ENCODE results near the gene SMG6. TPM values are rescaled to one million over a fixed set of nuclear protein-coding genes. Genes with fewer than 3 reads are reported as not detected.

SMG6 gene
- total and polyA plus RNA-seq, 2 experiments from 2014 or later, result 11.9 to 19.9 TPM

DNA sequence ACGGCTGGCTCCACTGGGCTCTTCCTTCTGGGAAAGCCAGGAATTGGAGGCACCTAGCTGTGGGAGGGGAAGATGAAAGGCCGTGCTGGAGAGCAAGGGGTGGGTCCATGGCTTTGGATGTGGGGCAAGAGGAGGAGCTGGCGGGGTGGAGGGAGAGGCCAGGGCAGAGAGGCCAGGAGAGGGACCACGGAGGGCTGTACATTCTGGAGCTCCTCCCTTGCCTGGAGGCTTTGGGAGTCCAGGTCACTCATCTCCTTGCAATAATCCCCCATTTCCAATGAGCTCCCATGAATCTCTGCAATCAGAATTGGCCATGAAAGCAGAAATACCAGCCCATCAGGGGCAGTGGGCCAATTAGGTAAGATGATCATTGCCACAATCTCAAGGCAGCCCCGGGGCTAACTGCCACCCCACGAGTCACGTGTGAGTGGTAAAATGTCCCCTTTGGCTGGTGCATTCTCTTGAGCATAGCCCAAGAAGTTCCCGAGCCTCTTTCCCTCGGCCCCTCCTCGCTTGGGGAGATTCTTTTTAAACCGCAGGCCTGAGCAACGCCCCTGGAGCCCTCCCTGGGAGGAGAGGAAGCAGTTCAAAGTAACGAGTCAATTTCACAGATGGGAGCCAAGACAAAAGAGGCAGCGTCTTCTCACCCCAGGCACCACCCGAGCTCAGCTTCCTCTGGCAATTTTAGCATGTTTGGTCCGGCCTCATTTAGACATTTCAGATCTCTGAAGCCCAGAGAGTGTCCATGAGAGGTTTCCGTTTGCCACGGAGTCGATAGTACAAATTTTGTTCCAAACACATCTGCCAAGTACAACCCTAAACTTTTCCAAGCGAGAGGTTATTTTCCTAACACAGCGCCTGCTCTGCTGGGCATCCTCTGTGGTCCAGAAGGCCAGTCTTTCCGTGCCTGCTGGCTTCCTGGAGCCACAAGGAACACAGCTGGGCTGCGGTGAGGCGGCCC, 291.9 kb downstream of the SMG6 start:
- no peak overlapping the region for H3K27ac ChIP-seq
- H3K79me2 ChIP-seq, result no peaks in the 10 kb centered on the region
- no peak for DNase-seq (ENCODE audit: low spot score)
- H3K4me3 ChIP-seq, result no peak overlapping the region
- H4K20me1 ChIP-seq (ENCODE audit: insufficient read depth, poor library complexity, severe bottlenecking), result no peaks in the 10 kb centered on the region
- no peaks in the 10 kb centered on the region for H3K36me3 ChIP-seq (replicated peaks; ENCODE audit: insufficient read depth, low read depth)
- TF ChIP-seq, protein P1, sequence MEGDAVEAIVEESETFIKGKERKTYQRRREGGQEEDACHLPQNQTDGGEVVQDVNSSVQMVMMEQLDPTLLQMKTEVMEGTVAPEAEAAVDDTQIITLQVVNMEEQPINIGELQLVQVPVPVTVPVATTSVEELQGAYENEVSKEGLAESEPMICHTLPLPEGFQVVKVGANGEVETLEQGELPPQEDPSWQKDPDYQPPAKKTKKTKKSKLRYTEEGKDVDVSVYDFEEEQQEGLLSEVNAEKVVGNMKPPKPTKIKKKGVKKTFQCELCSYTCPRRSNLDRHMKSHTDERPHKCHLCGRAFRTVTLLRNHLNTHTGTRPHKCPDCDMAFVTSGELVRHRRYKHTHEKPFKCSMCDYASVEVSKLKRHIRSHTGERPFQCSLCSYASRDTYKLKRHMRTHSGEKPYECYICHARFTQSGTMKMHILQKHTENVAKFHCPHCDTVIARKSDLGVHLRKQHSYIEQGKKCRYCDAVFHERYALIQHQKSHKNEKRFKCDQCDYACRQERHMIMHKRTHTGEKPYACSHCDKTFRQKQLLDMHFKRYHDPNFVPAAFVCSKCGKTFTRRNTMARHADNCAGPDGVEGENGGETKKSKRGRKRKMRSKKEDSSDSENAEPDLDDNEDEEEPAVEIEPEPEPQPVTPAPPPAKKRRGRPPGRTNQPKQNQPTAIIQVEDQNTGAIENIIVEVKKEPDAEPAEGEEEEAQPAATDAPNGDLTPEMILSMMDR (IDR thresholded peaks at IDR 0.05; ENCODE audit: poor library complexity), result no peak
- TF ChIP-seq EZH2 (IDR thresholded peaks at IDR 0.05; ENCODE audit: borderline replicate concordance) (no peak), EZH2phosphoT487 (IDR thresholded peaks at IDR 0.05; ENCODE audit: low read depth, severe bottlenecking, unreplicated experiment) (no peak)
- H3K9me2 ChIP-seq (replicated peaks; ENCODE audit: insufficient read depth), result no peaks in the 10 kb centered on the region
- H2AFZ ChIP-seq, result no peak overlapping the region
- H3K4me2 ChIP-seq, result peak overlapping the region; percentile 13
- no peaks in the 10 kb centered on the region for H3K9me3 ChIP-seq (ENCODE audit: low read depth)
- no peaks in the 10 kb centered on the region for H3K27me3 ChIP-seq
- H3K4me1 ChIP-seq (ENCODE audit: insufficient read depth), result peaks cover 9% of the 10 kb centered on the region
- WGBS (ENCODE audit: low lambda C conversion rate, missing lambda C conversion rate), result 50% methylated on average over 24 of the region's 24 CpGs

MicroRNAs encoded within 50 kb of the gene (microRNA counts, 767-probe panel; counts per million panel counts)
- microRNA hsa-miR-132-3p (7,093 counts per million, percentile 39 among the panel's probes with 10 or more counts), microRNA hsa-miR-212-3p (not detected)

Small RNA genes lying within 50 kb of the gene (microRNA-seq; reads per million reads assigned to microRNA genes)
- gene MIR132 (1,151 reads per million, percentile 81 among the genes with 10 or more reads in this experiment), gene MIR212 (40.7 reads per million, percentile 49 among the genes with 10 or more reads in this experiment)

Small RNA genes lying within 50 kb of the gene (small RNA-seq; reads per million reads assigned to genes)
- gene AC090617.6 (not detected), gene AC090617.7 (not detected), gene AC090617.8 (not detected), gene AC090617.9 (not detected), gene MIR132 (17.0 reads per million, percentile 96 among the genes with 10 or more reads in this experiment), gene MIR212 (7.5 reads per million, percentile 94 among the genes with 10 or more reads in this experiment), gene OVCA2 (not detected), gene RN7SL624P (not detected), gene SNORD91A (2,160 reads per million, percentile 99 among the genes with 10 or more reads in this experiment), gene SNORD91B (378 reads per million, percentile 99 among the genes with 10 or more reads in this experiment)

Other genes starting within 250 kb of the SMG6 start
- gene HIC1, start 248.7 kb downstream of the SMG6 start, total RNA-seq, result 8.8 and 9.4 TPM in 2 replicates
- gene HIC1, start 248.7 kb downstream of the SMG6 start, polyA plus RNA-seq, result 8.2 and 10.2 TPM in 2 replicates
- 16.0 and 27.7 TPM in 2 replicates for gene SRR, start 165 bp upstream of the SMG6 start, total RNA-seq
- gene SRR, start 165 bp upstream of the SMG6 start, polyA plus RNA-seq, result 7.8 and 11.2 TPM in 2 replicates
- 21.2 and 28.9 TPM in 2 replicates for gene TSR1, start 32.7 kb upstream of the SMG6 start, total RNA-seq
- 20.6 and 22.0 TPM in 2 replicates for gene TSR1, start 32.7 kb upstream of the SMG6 start, polyA plus RNA-seq
- 22.2 and 22.3 TPM in 2 replicates for gene SGSM2, start 33.7 kb upstream of the SMG6 start, total RNA-seq
- 34.9 and 51.2 TPM in 2 replicates for gene SGSM2, start 33.7 kb upstream of the SMG6 start, polyA plus RNA-seq
- 4.9 and 11.2 TPM in 2 replicates for gene MNT, start 97.3 kb upstream of the SMG6 start, total RNA-seq
- 8.9 and 9.9 TPM in 2 replicates for gene MNT, start 97.3 kb upstream of the SMG6 start, polyA plus RNA-seq
- 14.3 and 19.3 TPM in 2 replicates for gene METTL16, start 208.1 kb upstream of the SMG6 start, total RNA-seq
- 14.7 and 18.4 TPM in 2 replicates for gene METTL16, start 208.1 kb upstream of the SMG6 start, polyA plus RNA-seq

All from hepatocyte (in vitro differentiated cells).